Stimulated activated naive CD8-positive, alpha-beta T cell treated with anti-CD3 and anti-CD28 coated beads, Interleukin-15, amount 100 ng/mL, for 72 hours (primary cell): ENCODE measurements around the gene F11.
"Not testable (repeated sequence)": the region's sequence is repeated elsewhere in the genome, so short reads cannot be mapped to it uniquely, and the experiment has no call there.

ENCODE experiments used
- ATAC-seq: fragments of 150-1000 bp; cut with Tn5 transposase; 2 replicates; pipeline ENCODE4 v1.10.0; 2021; ENCODE audit warnings: mild to moderate bottlenecking, moderate library complexity
- DNase-seq, 2 donors: peaks; one replicate each; pipeline ENCODE4 v3.0.0; 2021 to 2022
- H3K27ac Mint-ChIP-seq, 2 donors: one replicate each; pipeline ENCODE4 v1.8.0; 2022; ENCODE audit warnings: mild to moderate bottlenecking in 2 of 2, mixed read lengths in 2 of 2, moderate library complexity in 2 of 2
- H3K27me3 Mint-ChIP-seq: one replicate; pipeline ENCODE4 v1.8.0; 2022; ENCODE audit warnings: mixed read lengths
- H3K4me1 Mint-ChIP-seq: one replicate; pipeline ENCODE4 v1.8.0; 2022; ENCODE audit warnings: mild to moderate bottlenecking, mixed read lengths
- H3K4me3 Mint-ChIP-seq, 2 donors: one replicate each; pipeline ENCODE4 v1.8.0; 2022; ENCODE audit warnings: mild to moderate bottlenecking in 2 of 2, mixed read lengths in 2 of 2, moderate library complexity in 1 of 2
- H3K9me3 Mint-ChIP-seq, 2 donors: one replicate each; pipeline ENCODE4 v1.8.0; 2022; ENCODE audit warnings: mixed read lengths in 2 of 2

Gene F11

GRCh38 chr4:186242031-186242430 lies 24.0 kb upstream of the F11 start:
- not testable (repeated sequence) for H3K4me3 Mint-ChIP-seq, H3K27ac Mint-ChIP-seq, H3K27me3 Mint-ChIP-seq, H3K4me1 Mint-ChIP-seq, DNase-seq, ATAC-seq
- peaks cover 13 to 14% of the 10 kb centered on the region in 2 donors for H3K9me3 Mint-ChIP-seq

GRCh38 chr4:186243331-186243730 lies 22.7 kb upstream of the F11 start:
- H3K27ac Mint-ChIP-seq, result no peak overlapping the region

GRCh38 chr4:186244835-186245234 lies 21.2 kb upstream of the F11 start:
- no peak for DNase-seq
- Mint-ChIP-seq H3K9me3 (peaks cover 13 to 15% of the 10 kb centered on the region in 2 donors), H3K4me3 (no peak overlapping the region), H3K4me1 (no peaks in the 10 kb centered on the region), H3K27ac (no peak overlapping the region), H3K27me3 (no peaks in the 10 kb centered on the region)
- ATAC-seq, result no peak

More at GRCh38 chr4:186243331-186243730, 22.7 kb upstream of the F11 start:
- Mint-ChIP-seq H3K27me3 (no peaks in the 10 kb centered on the region), H3K4me1 (no peaks in the 10 kb centered on the region), H3K9me3 (peaks cover 13 to 15% of the 10 kb centered on the region in 2 donors), H3K4me3 (no peak overlapping the region)
- ATAC-seq (no peak), DNase-seq (no peak)

- not testable (repeated sequence) for H3K4me1 Mint-ChIP-seq, H3K4me3 Mint-ChIP-seq, DNase-seq, ATAC-seq, H3K27ac Mint-ChIP-seq, H3K27me3 Mint-ChIP-seq
- peaks cover 13 to 15% of the 10 kb centered on the region in 2 donors for H3K9me3 Mint-ChIP-seq
These were observed 18.8 kb upstream of the F11 start for GRCh38 chr4:186247062-186247752.

GRCh38 chr4:186248643-186249042 lies 17.3 kb upstream of the F11 start:
- no peak overlapping the region for H3K4me3 Mint-ChIP-seq
- H3K4me1 Mint-ChIP-seq, result no peaks in the 10 kb centered on the region
- DNase-seq, result no peak
- no peak for ATAC-seq
- H3K9me3 Mint-ChIP-seq, result peaks cover 13 to 15% of the 10 kb centered on the region in 2 donors
- H3K27ac Mint-ChIP-seq, result no peak overlapping the region
- H3K27me3 Mint-ChIP-seq, result no peaks in the 10 kb centered on the region

- Mint-ChIP-seq H3K9me3 (peaks cover 13 to 15% of the 10 kb centered on the region in 2 donors), H3K4me1 (no peaks in the 10 kb centered on the region), H3K27ac (no peak overlapping the region), H3K27me3 (no peaks in the 10 kb centered on the region), H3K4me3 (no peak overlapping the region)
- DNase-seq (no peak), ATAC-seq (no peak)
These were observed 15.9 kb upstream of the F11 start for GRCh38 chr4:186249785-186250754.

GRCh38 chr4:186250760-186251159 lies 15.2 kb upstream of the F11 start:
- H3K4me3 Mint-ChIP-seq, result no peak overlapping the region

GRCh38 chr4:186255122-186255521 lies 10.9 kb upstream of the F11 start:
- Mint-ChIP-seq H3K27me3 (no peaks in the 10 kb centered on the region), H3K9me3 (no peaks in the 10 kb centered on the region), H3K4me3 (no peak overlapping the region), H3K4me1 (no peaks in the 10 kb centered on the region), H3K27ac (no peak overlapping the region)
- ATAC-seq (no peak), DNase-seq (no peak)

More at GRCh38 chr4:186250760-186251159, 15.2 kb upstream of the F11 start:
- Mint-ChIP-seq H3K4me1 (no peaks in the 10 kb centered on the region), H3K27ac (no peak overlapping the region), H3K27me3 (no peaks in the 10 kb centered on the region), H3K9me3 (peaks cover 11 to 14% of the 10 kb centered on the region in 2 donors)
- DNase-seq, result no peak
- no peak for ATAC-seq

GRCh38 chr4:186258216-186258811 lies 7.7 kb upstream of the F11 start:
- Mint-ChIP-seq H3K4me3 (no peak overlapping the region), H3K4me1 (no peaks in the 10 kb centered on the region), H3K27me3 (peaks cover 6% of the 10 kb centered on the region), H3K9me3 (no peaks in the 10 kb centered on the region), H3K27ac (no peak overlapping the region)
- no peak for DNase-seq
- no peak for ATAC-seq

GRCh38 chr4:186260117-186260503 lies 5.9 kb upstream of the F11 start:
- ATAC-seq (no peak), DNase-seq (no peak)
- Mint-ChIP-seq H3K27me3 (peaks cover 18% of the 10 kb centered on the region), H3K9me3 (no peaks in the 10 kb centered on the region), H3K4me3 (no peak overlapping the region), H3K27ac (peak overlapping the region in 1 of 2 donors; percentile 79), H3K4me1 (no peaks in the 10 kb centered on the region)

- no peak overlapping the region for H3K27ac Mint-ChIP-seq
- peaks cover 24% of the 10 kb centered on the region for H3K27me3 Mint-ChIP-seq
- DNase-seq (no peak), ATAC-seq (no peak)
- H3K9me3 Mint-ChIP-seq, result no peaks in the 10 kb centered on the region
- H3K4me1 Mint-ChIP-seq, result no peaks in the 10 kb centered on the region
- H3K4me3 Mint-ChIP-seq, result no peak overlapping the region
These were observed 5.2 kb upstream of the F11 start for GRCh38 chr4:186260504-186261448.

GRCh38 chr4:186264660-186265059 lies 1.3 kb upstream of the F11 start:
- no peaks in the 10 kb centered on the region for H3K9me3 Mint-ChIP-seq
- no peaks in the 10 kb centered on the region for H3K4me1 Mint-ChIP-seq
- DNase-seq (no peak), ATAC-seq (no peak)
- peaks cover 52% of the 10 kb centered on the region for H3K27me3 Mint-ChIP-seq
- no peak overlapping the region for H3K4me3 Mint-ChIP-seq
- H3K27ac Mint-ChIP-seq, result no peak overlapping the region

GRCh38 chr4:186265250-186265649 lies 739 bp upstream of the F11 start:
- H3K27me3 Mint-ChIP-seq, result peaks cover 53% of the 10 kb centered on the region
- H3K4me3 Mint-ChIP-seq, H3K9me3 Mint-ChIP-seq, DNase-seq, ATAC-seq, H3K4me1 Mint-ChIP-seq: not testable (repeated sequence)
- H3K27ac Mint-ChIP-seq, result peak overlapping the region in 1 of 2 donors; percentile 71

GRCh38 chr4:186266729-186267456 lies 904 bp downstream of the F11 start:
- ATAC-seq, result no peak
- H3K27me3 Mint-ChIP-seq, result peaks cover 53% of the 10 kb centered on the region
- no peak overlapping the region for H3K4me3 Mint-ChIP-seq

More at GRCh38 chr4:186266729-186267456, 904 bp downstream of the F11 start:
- Mint-ChIP-seq H3K4me1 (no peaks in the 10 kb centered on the region), H3K9me3 (no peaks in the 10 kb centered on the region), H3K27ac (no peak overlapping the region)
- DNase-seq, result no peak
